NOMO-1 treated with dmso at 0.1 percent for 144 hours (cell line): ENCODE measurements around the gene INVS.
"Not testable (repeated sequence)": the region's sequence is repeated elsewhere in the genome, so short reads cannot be mapped to it uniquely, and the experiment has no call there.

Experiments used
- DNase-seq: peaks from one replicate; lab custom pipeline; 2025; ENCODE audit not compliant: unreplicated experiment; lab: John Stamatoyannopoulos, UW

Gene INVS

GRCh38 chr9:100098887-100099721, at the start of gene INVS, which contains the start of gene ERP44:
TSS of gene INVS (plus strand) at chr9:100099243. CDS start at chr9:100104522, 5,279 bp downstream.
TSS of gene ERP44 (minus strand) at chr9:100099000. CDS start at chr9:100098840, 160 bp downstream.
- DNase-seq: peak; percentile 100

- no peak for DNase-seq
Measured at GRCh38 chr9:100049551-100049950, 49.5 kb upstream of the INVS start.

GRCh38 chr9:100052375-100052774, 46.7 kb upstream of the INVS start:
- DNase-seq: no peak

- no peak for DNase-seq
Measured at GRCh38 chr9:100056561-100056960, 42.5 kb upstream of the INVS start.

GRCh38 chr9:100057624-100058023, 41.4 kb upstream of the INVS start:
- no peak for DNase-seq

- DNase-seq: no peak
Measured at GRCh38 chr9:100058699-100059579, 40.1 kb upstream of the INVS start.

- not testable (repeated sequence) for DNase-seq
Measured at GRCh38 chr9:100062683-100063082, 36.4 kb upstream of the INVS start.

- no peak for DNase-seq
Measured at GRCh38 chr9:100063185-100063584, 35.9 kb upstream of the INVS start.

GRCh38 chr9:100064872-100065581, 34.0 kb upstream of the INVS start:
- DNase-seq: no peak

GRCh38 chr9:100066539-100066938, 32.5 kb upstream of the INVS start:
- DNase-seq: no peak

- not testable (repeated sequence) for DNase-seq
Measured at GRCh38 chr9:100067990-100068389, 31.1 kb upstream of the INVS start.

- not testable (repeated sequence) for DNase-seq
Measured at GRCh38 chr9:100069068-100069467, 30.0 kb upstream of the INVS start.

GRCh38 chr9:100070104-100071041, 28.7 kb upstream of the INVS start:
- no peak for DNase-seq

- DNase-seq: no peak
Measured at GRCh38 chr9:100071271-100071670, 27.8 kb upstream of the INVS start.

GRCh38 chr9:100072805-100073204, 26.2 kb upstream of the INVS start:
- DNase-seq: no peak

GRCh38 chr9:100074093-100074492, 24.9 kb upstream of the INVS start:
- DNase-seq: no peak

- DNase-seq: no peak
Measured at GRCh38 chr9:100074989-100075388, 24.1 kb upstream of the INVS start.

GRCh38 chr9:100076256-100076655, 22.8 kb upstream of the INVS start:
- DNase-seq: not testable (repeated sequence)

GRCh38 chr9:100082782-100083181, 16.3 kb upstream of the INVS start:
- DNase-seq: no peak
